SK-N-SH treated with all-trans-retinoic acid at 6 μM for 48 hours (cell line): ENCODE results near the gene FKBP9.

Source experiments
- ATAC-seq: fragments of 200-7000 bp; cut with Tn5 transposase; 3 replicates; pipeline ENCODE4 v1.9.1; 2020; ENCODE audit warnings: mild to moderate bottlenecking, moderate library complexity
- BACH2 ChIP-seq: fragments of 250-450 bp; sonication (Bioruptor Pico); IDR thresholded peaks from 2 replicates; pipeline ENCODE4 v1.9.0; 2021; ENCODE audit warnings: mild to moderate bottlenecking, borderline replicate concordance
- CREB5 ChIP-seq: fragments of 250-450 bp; sonication (Bioruptor Pico); IDR thresholded peaks from 2 replicates; pipeline ENCODE4 v1.5.1; 2020; ENCODE audit warnings: low read depth, mild to moderate bottlenecking, moderate library complexity
- CSDC2 ChIP-seq: fragments of 250-450 bp; sonication (Bioruptor Pico); IDR thresholded peaks from 2 replicates; pipeline ENCODE4 v1.5.0; 2020; ENCODE audit warnings: mild to moderate bottlenecking, moderate library complexity
- CSRNP3 ChIP-seq: fragments of 250-450 bp; sonication (Bioruptor Pico); IDR thresholded peaks from 2 replicates; pipeline ENCODE4 v1.5.1; 2021; ENCODE audit warnings: mild to moderate bottlenecking, moderate library complexity
- ESRRG ChIP-seq: fragments of 250-450 bp; sonication (Bioruptor Pico); IDR thresholded peaks from 2 replicates; pipeline ENCODE4 v1.6.1; 2021; ENCODE audit warnings: mild to moderate bottlenecking
- ISL1 ChIP-seq: fragments of 250-450 bp; sonication (Bioruptor Pico); IDR thresholded peaks from 2 replicates; pipeline ENCODE4 v2.1.2; 2022; ENCODE audit warnings: mild to moderate bottlenecking, moderate library complexity
- OSR1 ChIP-seq: fragments of 250-450 bp; sonication (Bioruptor Pico); IDR thresholded peaks from 2 replicates; pipeline ENCODE4 v1.8.0; 2022; ENCODE audit warnings: moderate library complexity, mild to moderate bottlenecking, inconsistent platforms
- POU6F1 ChIP-seq: fragments of 250-450 bp; sonication (Bioruptor Pico); IDR thresholded peaks from 2 replicates; pipeline ENCODE4 v1.8.0; 2021; ENCODE audit warnings: low read depth, mild to moderate bottlenecking, moderate library complexity, borderline replicate concordance
- PPARA ChIP-seq: fragments of 250-450 bp; sonication (Bioruptor Pico); IDR thresholded peaks from 2 replicates; pipeline ENCODE4 v1.5.0; 2020; ENCODE audit warnings: mild to moderate bottlenecking, borderline replicate concordance
- SNAI2 ChIP-seq: fragments of 250-450 bp; sonication (Bioruptor Pico); IDR thresholded peaks from 2 replicates; pipeline ENCODE4 v1.5.0; 2020; ENCODE audit warnings: mild to moderate bottlenecking, moderate library complexity
- TCF4 ChIP-seq: fragments of 250-450 bp; sonication (Bioruptor Pico); IDR thresholded peaks from 2 replicates; pipeline ENCODE4 v1.8.0; 2021; ENCODE audit warnings: mild to moderate bottlenecking, moderate library complexity, borderline replicate concordance
- TOX ChIP-seq: fragments of 250-450 bp; sonication (Bioruptor Pico); IDR thresholded peaks from 2 replicates; pipeline ENCODE4 v1.8.0; 2021; ENCODE audit warnings: mild to moderate bottlenecking, moderate library complexity, borderline replicate concordance
- TSHZ2 ChIP-seq: fragments of 250-450 bp; sonication (Bioruptor Pico); IDR thresholded peaks from 2 replicates; pipeline ENCODE4 v1.5.0; 2020; ENCODE audit warnings: mild to moderate bottlenecking, moderate library complexity
- ZFP3 ChIP-seq: fragments of 250-450 bp; sonication (Bioruptor Pico); IDR thresholded peaks from 2 replicates; pipeline ENCODE4 v1.5.0; 2020; ENCODE audit warnings: mild to moderate bottlenecking, moderate library complexity
- ZFP30 ChIP-seq: fragments of 450-650 bp; formaldehyde crosslinking; IDR thresholded peaks from 2 replicates; pipeline ENCODE4 v1.5.0; 2022; ENCODE audit warnings: mild to moderate bottlenecking, moderate library complexity
- ZNF565 ChIP-seq: fragments of 450-650 bp; formaldehyde crosslinking; conservative IDR thresholded peaks from 2 replicates; pipeline ENCODE4 v1.5.0; 2020; ENCODE audit warnings: low read depth, mild to moderate bottlenecking, moderate library complexity
- ZNF70 ChIP-seq: fragments of 450-650 bp; formaldehyde crosslinking; IDR thresholded peaks from 2 replicates; pipeline ENCODE4 v1.5.0; 2020; ENCODE audit warnings: mild to moderate bottlenecking, moderate library complexity
- ZNF8 ChIP-seq: fragments of 450-650 bp; formaldehyde crosslinking; IDR thresholded peaks from 2 replicates; pipeline ENCODE4 v1.5.0; 2020; ENCODE audit warnings: mild to moderate bottlenecking, moderate library complexity

Gene FKBP9

GRCh38 chr7:32942415-32943251 lies 14.6 kb upstream of the FKBP9 start:
- ATAC-seq = peak; percentile 94
- TF ChIP-seq ISL1 (CRISPR knock-in tag) (no peak), CSDC2 (CRISPR knock-in tag) (no peak), SNAI2 (CRISPR knock-in tag) (peak; percentile 73; the same call in 1 of the 2 replicates), TOX (no peak), ZNF8 (no peak)

GRCh38 chr7:32943252-32944030 lies 13.8 kb upstream of the FKBP9 start:
- no peak for ATAC-seq
- peak; percentile 71; the same call in 1 of the 2 replicates for TF ChIP-seq ZNF70 (CRISPR knock-in tag)
- no peak for TF ChIP-seq OSR1 (CRISPR knock-in tag)

- no peak for TF ChIP-seq OSR1 (CRISPR knock-in tag)
- TF ChIP-seq ZNF8 = no peak
- no peak for TF ChIP-seq CSDC2 (CRISPR knock-in tag)
- TF ChIP-seq ZFP3 (CRISPR knock-in tag) = no peak
- TF ChIP-seq POU6F1 = no peak
- no peak for TF ChIP-seq CSRNP3
- TF ChIP-seq SNAI2 (CRISPR knock-in tag) = no peak
- TF ChIP-seq PPARA (CRISPR knock-in tag) = no peak
- TF ChIP-seq ISL1 (CRISPR knock-in tag) = no peak
- TF ChIP-seq BACH2 = no peak
- TF ChIP-seq CREB5 = no peak
- no peak for TF ChIP-seq ZNF565
- TF ChIP-seq TSHZ2 = no peak
- no peak for TF ChIP-seq TCF4
- no peak for TF ChIP-seq TOX
- no peak for TF ChIP-seq ESRRG (CRISPR knock-in tag)
- TF ChIP-seq ZFP30 (CRISPR knock-in tag) = no peak
- ATAC-seq = no peak
Measured at GRCh38 chr7:32947420-32947983, 9.7 kb upstream of the FKBP9 start.

- no peak for ATAC-seq
- no peak for TF ChIP-seq ZFP3 (CRISPR knock-in tag)
- no peak for TF ChIP-seq ESRRG (CRISPR knock-in tag)
- TF ChIP-seq ISL1 (CRISPR knock-in tag) = no peak
- TF ChIP-seq POU6F1 = no peak
- TF ChIP-seq ZNF70 (CRISPR knock-in tag) = no peak
- TF ChIP-seq ZNF8 = no peak
- no peak for TF ChIP-seq BACH2
- TF ChIP-seq CREB5 = no peak
- no peak for TF ChIP-seq CSDC2 (CRISPR knock-in tag)
- TF ChIP-seq TSHZ2 = no peak
- TF ChIP-seq SNAI2 (CRISPR knock-in tag) = no peak
- no peak for TF ChIP-seq TCF4
Measured at GRCh38 chr7:32948202-32948601, 9.0 kb upstream of the FKBP9 start.
